22Rv1 (cell line): ENCODE data around the gene DPH3.

ENCODE experiments used
- CTCF ChIP-seq: fragments of 450-650 bp; IDR thresholded peaks from 2 replicates; pipeline ENCODE4 v1.5.1; 2017; ENCODE audit warnings: mild to moderate bottlenecking
- ZFX ChIP-seq: fragments of 450-650 bp; IDR thresholded peaks from 2 replicates; pipeline ENCODE4 v1.6.1; 2017; ENCODE audit warnings: antibody characterized with exemption, borderline replicate concordance

GRCh38 chr3:16252988-16253387 lies 11.8 kb downstream of the DPH3 start:
- TF ChIP-seq CTCF (no peak), ZFX (no peak)
